GM18505 (cell line): ENCODE measurements around the gene IRAK1.

Experiments
- ATAC-seq: cut with Tn5 transposase; IDR thresholded peaks from one replicate; pipeline ENCODE4 v1.9.1; 2021; ENCODE audit not compliant: unreplicated experiment
- POLR2A ChIP-seq: IDR thresholded peaks from 4 replicates; pipeline ENCODE4 v1.6.1; 2011; ENCODE audit warnings: borderline replicate concordance; ENCODE audit not compliant: insufficient read depth, insufficient read length; ENCODE audit errors: extremely low read depth

IRAK1 gene

DNA sequence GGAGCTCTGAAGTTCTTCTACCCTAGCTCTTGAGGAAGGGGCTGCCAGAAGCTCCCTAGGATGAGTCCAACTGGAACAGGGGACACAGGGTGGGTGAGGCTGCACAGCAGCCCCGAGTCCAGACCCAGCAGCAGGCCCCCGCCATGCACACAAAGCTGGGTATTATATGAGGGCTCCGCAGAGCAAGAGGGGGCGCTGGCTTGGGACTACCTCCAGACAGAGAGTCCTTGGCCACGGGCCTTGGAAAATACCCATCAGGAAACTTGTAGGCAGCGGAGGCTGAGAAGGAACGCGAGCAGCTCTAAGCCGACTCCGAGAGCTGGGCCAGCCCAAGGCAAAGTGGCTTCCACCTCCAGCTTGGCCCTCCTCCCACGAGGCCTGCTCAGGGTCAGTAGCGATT, 56.2 kb downstream of the IRAK1 start:
- no peak for ATAC-seq

DNA sequence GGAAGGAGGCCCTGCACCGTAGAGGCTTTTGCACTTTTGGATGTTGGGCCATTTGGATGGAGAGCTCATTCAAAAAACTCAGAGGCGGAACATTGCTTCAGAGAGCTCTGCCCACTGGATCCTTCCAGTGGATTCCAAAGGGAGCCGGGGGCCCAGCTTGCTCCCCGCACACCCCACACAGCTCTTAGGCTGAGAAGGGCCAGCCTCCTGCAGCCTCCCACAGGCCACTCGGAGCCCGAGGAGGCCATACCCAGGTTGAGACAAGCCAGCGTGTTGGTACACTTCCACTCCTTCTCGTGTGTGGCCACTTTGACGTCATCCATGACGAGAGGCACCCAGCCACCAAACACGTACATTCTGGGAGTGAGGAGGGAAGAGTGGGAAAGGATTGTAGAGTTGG, 58.4 kb downstream of the IRAK1 start:
- no peak for TF ChIP-seq POLR2A
- ATAC-seq: no peak

More for the DNA sequence above, 56.2 kb downstream of the IRAK1 start:
- no peak for TF ChIP-seq POLR2A

DNA sequence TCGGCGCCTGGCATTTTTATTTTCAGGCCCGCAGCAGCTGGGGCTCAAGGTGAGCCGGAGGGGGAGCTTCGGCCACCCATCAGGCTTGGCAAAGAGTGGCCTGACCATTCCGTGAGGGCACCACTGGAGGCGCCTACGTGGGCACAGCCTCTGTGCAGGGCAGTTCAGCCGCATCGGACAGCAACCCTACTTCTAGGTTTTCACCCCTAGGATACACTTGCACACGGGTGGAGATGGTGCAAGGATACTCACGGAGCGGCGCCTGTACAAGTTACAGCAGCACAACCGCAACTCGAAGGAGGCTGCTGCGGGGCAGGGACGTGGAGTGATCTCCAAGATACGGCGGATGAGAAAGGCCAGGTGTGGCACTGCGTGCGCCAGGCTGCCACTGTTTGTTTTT, 58.9 kb downstream of the IRAK1 start:
- no peak for TF ChIP-seq POLR2A
- ATAC-seq: no peak
